ENCODE data around the gene LPCAT3. TPM values are rescaled to one million over a fixed set of nuclear protein-coding genes. Genes with fewer than 3 reads are reported as not detected.

The LPCAT3 gene
- total RNA-seq, 1 experiment from 2014 or later: 45.8 TPM

GRCh38 chr12:6959058-6959804, 59.0 kb downstream of the LPCAT3 start:
- no peak for ATAC-seq
- Histone ChIP-seq H3K79me2 (ENCODE audit: insufficient read depth, low read length) (peaks cover 13% of the 10 kb centered on the region), H3K4me3 (replicated peaks in 1 of 2; ENCODE audit: low read depth in 1 of 2, low read length in 2 of 2) (no peak overlapping the region), H3K9ac (ENCODE audit: low read length) (no peak overlapping the region), H2AFZ (ENCODE audit: low read depth, low read length, poor library complexity, severe bottlenecking) (no peak overlapping the region), H3K9me2 (ENCODE audit: insufficient read depth) (no peaks in the 10 kb centered on the region), H3K27me3 (ENCODE audit: insufficient read depth, low read length) (no peaks in the 10 kb centered on the region), H3K4me1 (ENCODE audit: control insufficient read depth in 1 of 2, insufficient read depth in 2 of 2, low read length in 2 of 2) (peaks cover 15 to 32% of the 10 kb centered on the region in 2 experiments), H4K20me1 (ENCODE audit: insufficient read depth) (no peaks in the 10 kb centered on the region), H3K9me3 (ENCODE audit: control insufficient read depth in 1 of 2, insufficient read depth in 1 of 2, low read depth in 1 of 2, low read length in 2 of 2) (no peaks in the 10 kb centered on the region), H3K4me2 (ENCODE audit: low read length) (no peak overlapping the region), H3K36me3 (ENCODE audit: control insufficient read depth in 1 of 2, insufficient read depth in 2 of 2, low read length in 2 of 2) (no peaks in the 10 kb centered on the region; a peak in 1 of 4 replicates), H3K27ac (ENCODE audit: low read depth, low read length) (no peak overlapping the region)
- no peak for DNase-seq (ENCODE audit: low read depth, low spot score)
- intact Hi-C loops (cut with micrococcal nuclease): no loop called here
- BruUV-seq (replicated peaks): no TSS peak
- RAD21 ChIA-PET (ENCODE audit: low non-redundant PET in 1 of 2, low total read pairs in 2 of 2, uncharacterized antibody in 2 of 2, unreplicated experiment in 2 of 2): no interaction called here
- POLR2A ChIA-PET: interaction anchor here (9.9 kb wide), 1 partner anchor 12 kb away, joined by 269 read pairs; the partner anchor contains the start of genes C12orf57 and RNU7-1
- CTCF ChIA-PET: interaction anchor here (6.0 kb wide), 1 partner anchor 14 kb away, joined by 101 read pairs; the partner anchor contains the start of genes C12orf57 and RNU7-1
- TF ChIP-seq TCF7L2 (IDR thresholded peaks at IDR 0.05; ENCODE audit: borderline replicate concordance, extremely low read depth, insufficient read depth, insufficient read length): no peak
- TF ChIP-seq CEBPB (IDR thresholded peaks at IDR 0.05; ENCODE audit: low read depth): no peak
- no peak for TF ChIP-seq ATF3 (IDR thresholded peaks at IDR 0.05)
- no peak for TF ChIP-seq ELF1 (IDR thresholded peaks at IDR 0.05; ENCODE audit: borderline replicate concordance, low read depth)
- TF ChIP-seq CBX3 (IDR thresholded peaks at IDR 0.05; ENCODE audit: low read depth): no peak
- no peak for TF ChIP-seq YY1 (IDR thresholded peaks at IDR 0.05; ENCODE audit: extremely low read depth, insufficient replicate concordance, low read depth, low read length)
- TF ChIP-seq CTCF (IDR thresholded peaks at IDR 0.05 in 2 of 3, conservative IDR thresholded peaks at IDR 0.05 in 1 of 3; ENCODE audit: borderline replicate concordance in 1 of 3, insufficient read depth in 1 of 3, low read depth in 2 of 3, low read length in 2 of 3): no peak

Data from HCT116 (cell line).